HG02678 (cell line): Measurements from ENCODE around the gene BTBD1.
"Not testable (repeated sequence)": the region's sequence is repeated elsewhere in the genome, so short reads cannot be mapped to it uniquely, and the experiment has no call there.

Source experiments
- ATAC-seq: cut with Tn5 transposase; IDR thresholded peaks from one replicate; pipeline ENCODE4 v1.9.1; 2021; ENCODE audit warnings: mild to moderate bottlenecking, moderate library complexity; ENCODE audit not compliant: unreplicated experiment

Gene BTBD1

GRCh38 chr15:83098079-83098478 is 31.0 kb upstream of the BTBD1 start:
- ATAC-seq, result no peak

GRCh38 chr15:83094583-83094982 is 27.5 kb upstream of the BTBD1 start:
- no peak for ATAC-seq

DNA sequence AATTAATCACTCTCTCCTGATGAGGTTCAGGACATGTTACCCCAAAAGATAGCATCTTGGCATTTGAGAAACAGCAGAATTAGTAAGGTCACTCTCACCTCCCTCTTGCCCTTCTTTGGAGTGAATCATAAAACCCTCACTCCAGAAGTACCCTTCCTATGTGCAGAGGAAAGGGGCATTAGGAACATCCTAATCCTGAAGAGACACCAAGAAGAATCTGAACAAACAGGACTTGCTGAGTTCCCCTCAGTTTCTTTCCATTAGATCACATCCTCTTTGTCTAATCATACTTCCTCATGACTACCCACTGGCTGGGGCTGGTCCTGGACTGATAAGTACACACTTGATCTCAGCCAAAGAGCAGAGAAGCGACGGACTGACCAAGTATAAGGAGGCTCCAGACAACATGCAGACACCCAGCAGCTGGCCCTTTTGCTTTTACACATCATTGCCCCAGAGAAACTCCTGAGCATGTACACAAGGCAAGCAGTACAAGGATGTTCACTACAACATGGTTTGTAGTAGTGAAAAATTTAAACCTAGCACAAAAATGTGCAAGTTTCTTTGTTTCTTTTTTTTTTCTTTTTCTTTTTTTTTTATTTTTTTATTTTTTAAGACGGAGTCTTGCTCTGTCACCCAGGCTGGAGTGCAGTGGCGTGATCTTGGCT is 25.4 kb upstream of the BTBD1 start:
- ATAC-seq, result peak; percentile 77

DNA sequence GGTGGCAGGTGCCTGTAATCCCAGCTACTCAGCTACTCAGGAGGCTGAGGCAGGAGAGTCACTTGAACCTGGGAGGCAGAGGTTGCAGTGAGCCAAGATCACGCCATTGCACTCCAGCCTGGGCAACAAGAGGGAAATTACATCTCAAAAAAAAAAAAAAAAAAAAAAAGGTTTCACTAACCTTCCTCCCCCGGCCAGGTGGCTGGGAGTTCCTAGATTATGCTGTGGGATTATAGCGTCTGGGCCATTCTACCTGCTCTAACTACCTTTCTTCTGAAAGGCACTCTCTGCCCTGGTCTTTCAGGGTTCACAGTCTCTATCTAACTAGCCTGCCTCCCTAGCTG is 24.9 kb upstream of the BTBD1 start:
- ATAC-seq, result peak; percentile 21

DNA sequence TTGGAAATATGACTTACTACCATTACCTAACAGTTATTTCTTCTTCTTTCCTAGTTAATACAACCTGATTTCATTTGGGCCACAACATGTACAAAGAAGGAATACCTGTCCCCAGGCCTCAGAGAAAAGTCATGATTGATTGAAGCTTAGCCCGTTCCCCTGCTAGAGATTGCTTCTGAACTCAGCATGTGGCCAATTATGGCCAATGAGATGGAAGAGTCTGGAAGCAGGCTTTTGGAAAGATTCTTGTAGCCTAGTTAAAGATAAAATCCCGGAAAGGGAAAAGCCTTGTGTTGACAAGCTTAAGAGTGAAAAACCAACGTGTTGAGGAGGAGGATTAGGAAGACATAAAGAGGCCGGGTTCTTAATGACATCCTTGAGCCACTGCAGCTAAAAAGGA is 23.4 kb upstream of the BTBD1 start:
- ATAC-seq, result no peak

DNA sequence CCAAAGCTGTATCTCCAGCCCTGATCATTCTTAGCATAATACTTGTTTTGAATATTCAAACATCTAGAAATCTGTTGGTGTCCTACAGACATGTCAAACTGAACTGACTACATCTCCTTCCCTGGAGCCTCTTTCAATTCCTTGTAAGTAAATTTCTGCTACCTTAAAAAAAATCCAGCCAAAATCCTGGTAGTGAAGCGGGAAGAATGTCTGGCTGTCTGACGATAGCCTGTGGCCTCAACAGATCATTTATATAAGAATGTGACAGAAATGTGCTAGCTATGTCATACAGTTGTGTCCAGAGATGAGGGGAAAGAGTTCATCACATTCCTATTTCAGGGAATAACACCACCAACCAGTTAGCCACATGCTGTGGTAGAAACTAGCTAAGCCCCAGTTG is 21.8 kb upstream of the BTBD1 start:
- ATAC-seq, result no peak

- no peak for ATAC-seq
Observed at GRCh38 chr15:83087576-83087975, 20.5 kb upstream of the BTBD1 start.

DNA sequence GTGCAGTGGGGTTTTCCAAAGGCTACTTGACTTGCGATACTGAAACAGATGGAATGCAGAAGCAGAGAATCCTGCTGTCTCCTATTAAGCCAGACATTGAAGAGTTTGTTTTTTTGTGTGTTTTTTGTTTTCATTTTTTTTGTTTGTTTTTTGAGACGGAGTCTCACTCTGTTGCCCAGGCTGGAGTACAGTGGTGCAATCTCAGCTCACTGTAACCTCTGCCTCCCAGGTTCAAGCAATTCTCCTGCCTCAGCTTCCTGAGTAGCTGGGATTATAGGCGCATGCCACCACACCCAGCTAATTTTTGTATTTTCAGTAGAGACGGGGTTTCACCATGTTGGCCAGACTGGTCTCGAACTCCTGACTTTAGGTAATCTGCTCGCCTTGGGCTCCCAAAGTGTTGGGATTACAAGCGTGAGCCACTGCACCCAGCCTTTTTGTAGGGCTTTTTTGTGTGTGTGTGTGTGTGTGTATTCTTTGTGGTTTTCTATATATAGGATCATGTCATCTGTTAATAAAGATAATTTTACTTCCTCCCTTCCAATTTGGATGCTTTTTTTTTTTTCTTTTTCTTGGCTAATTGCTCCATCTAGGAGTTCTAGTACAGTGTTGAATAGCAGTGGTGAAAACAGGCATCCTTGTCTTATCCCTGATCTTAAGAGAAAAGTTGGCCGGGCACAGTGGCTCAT is 19.0 kb upstream of the BTBD1 start:
- not testable (repeated sequence) for ATAC-seq

DNA sequence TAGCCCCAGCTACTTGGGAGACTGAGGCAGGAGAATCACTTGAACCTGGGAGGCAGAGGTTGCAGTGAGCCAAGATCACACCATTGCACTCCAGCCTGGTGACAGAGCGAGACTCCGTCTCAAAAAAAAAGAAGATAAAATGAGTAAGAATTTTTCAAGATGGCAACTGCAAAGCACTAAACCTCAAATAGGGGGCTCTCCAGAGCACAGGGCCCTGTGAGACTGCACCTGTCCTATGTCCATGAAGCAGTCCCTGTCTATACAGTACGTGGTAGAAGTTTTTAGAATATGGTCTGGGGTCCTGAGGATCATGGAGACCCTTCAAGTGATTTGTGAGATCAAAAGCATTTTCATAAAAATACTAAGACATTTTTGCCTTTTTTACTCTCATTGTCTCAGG is 18.4 kb upstream of the BTBD1 start:
- ATAC-seq, result not testable (repeated sequence)

GRCh38 chr15:83082730-83083386 is 15.8 kb upstream of the BTBD1 start:
- no peak for ATAC-seq

- no peak for ATAC-seq
Observed at GRCh38 chr15:83081256-83082014, 14.4 kb upstream of the BTBD1 start.

- no peak for ATAC-seq
Observed at GRCh38 chr15:83078712-83079111, 11.7 kb upstream of the BTBD1 start.

GRCh38 chr15:83077491-83078230 is 10.6 kb upstream of the BTBD1 start:
- ATAC-seq, result no peak

DNA sequence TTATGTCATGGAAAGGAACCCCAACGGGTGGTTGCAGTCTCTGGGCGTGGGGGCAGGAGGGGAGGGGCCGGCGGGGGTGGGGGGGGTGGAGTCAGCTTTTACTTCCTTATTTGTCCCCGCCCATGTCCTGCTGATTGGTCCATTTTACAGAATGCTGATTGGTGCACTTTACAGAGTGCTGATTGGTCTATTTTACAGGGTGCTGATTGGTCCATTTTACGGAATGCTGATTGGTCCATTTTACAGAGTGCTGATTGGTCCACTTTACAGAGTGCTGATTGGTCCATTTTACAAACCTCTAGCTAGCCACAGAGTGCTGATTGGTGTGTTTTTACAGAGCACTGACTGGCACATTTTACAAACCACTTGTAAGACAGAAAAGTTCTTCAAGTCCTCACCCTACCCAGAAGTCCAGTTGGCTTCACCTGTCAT is 2.2 kb upstream of the BTBD1 start:
- not testable (repeated sequence) for ATAC-seq

DNA sequence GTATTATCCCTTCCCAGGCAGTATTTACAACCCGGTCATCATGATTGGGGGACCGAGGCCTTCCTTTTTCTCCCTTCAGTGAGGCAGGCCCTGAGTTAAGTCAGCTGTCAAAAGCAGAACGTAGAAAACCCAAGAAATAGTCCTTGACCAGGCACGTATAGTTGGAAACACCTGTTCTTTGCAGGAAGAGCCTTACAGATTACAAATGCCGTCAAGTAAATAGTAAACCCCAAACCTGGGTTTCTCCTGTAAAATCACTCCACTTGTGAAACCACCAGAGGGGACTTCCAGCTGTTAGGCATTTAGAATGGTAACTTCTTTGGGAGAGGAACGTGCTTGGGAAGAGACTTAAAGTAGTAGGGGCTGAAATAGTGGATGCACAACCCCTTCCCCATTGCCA is 1.0 kb upstream of the BTBD1 start:
- no peak for ATAC-seq

DNA sequence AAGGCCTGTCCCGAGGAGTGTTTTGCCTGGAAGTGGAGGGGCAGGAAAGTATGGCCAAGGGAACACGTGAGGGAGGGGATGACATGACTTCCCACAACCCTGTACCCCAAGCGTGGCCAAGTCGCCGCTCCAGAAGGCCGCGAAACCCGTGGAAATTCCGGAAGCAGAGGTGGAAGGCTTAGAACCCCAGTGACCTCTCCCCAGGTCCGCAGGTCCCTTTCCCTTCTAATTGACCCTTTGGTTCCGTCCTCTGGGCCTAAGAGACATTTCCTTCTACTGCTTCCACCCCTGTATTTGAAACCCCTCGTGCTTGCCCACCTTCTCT is 548 bp upstream of the BTBD1 start:
- ATAC-seq, result no peak

DNA sequence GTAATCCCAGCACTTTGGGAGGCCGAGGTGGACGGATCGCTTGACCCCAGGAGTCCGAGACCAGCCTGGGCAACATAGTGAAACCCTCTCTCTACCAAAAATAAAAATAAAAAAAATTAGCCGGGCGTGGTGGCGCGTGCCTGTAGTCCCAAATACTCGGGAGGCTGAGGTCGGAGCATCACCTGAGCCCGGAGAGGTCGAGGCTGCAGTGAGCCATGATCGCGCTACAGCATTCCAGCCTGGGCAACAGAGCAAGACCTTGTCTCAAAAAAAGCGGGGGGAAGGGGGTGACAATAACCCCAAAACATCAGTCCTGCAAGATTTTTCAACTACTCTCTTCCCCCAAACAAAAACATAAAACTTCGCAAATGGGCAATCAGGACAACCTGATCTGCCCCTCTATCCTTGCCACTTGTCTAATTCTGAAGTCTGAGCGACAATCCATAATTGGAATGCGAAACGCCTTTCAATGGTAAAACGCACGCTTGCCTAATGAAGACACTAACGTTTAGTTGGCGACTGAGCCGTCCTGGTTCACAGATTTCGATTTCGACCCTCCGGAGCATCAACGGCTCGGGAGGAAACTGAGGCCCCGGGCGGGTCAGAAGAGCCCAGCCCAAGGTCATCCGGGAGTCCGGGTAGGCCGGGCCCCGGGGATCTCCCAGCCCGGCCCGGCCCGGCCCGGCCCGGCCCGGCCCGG is 868 bp downstream of the BTBD1 start:
- ATAC-seq, result no peak

- no peak for ATAC-seq
Observed at GRCh38 chr15:83065431-83065830, 1.6 kb downstream of the BTBD1 start.

GRCh38 chr15:83064859-83065258 is 2.2 kb downstream of the BTBD1 start:
- no peak for ATAC-seq

DNA sequence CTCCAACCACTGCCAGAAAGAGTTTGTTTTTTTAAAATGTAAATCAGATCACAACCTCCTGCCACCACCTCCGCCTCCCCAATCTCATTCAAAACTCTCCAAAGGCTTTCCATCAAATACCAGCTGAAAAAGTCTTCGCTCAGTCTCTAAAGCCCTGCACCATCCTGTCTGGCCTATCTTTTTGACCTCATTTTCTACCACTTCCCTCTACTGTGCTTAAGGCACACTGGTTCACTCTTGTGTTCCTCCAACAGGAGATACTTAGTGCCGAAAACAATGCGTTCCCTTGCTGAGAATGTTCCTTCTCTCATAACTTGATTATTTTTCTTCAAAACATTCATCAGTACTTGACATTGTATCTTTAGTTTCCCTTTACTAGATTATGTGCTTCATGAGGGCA is 3.5 kb downstream of the BTBD1 start:
- no peak for ATAC-seq
